Erythroblast (primary cell): ENCODE results near the gene MESD.

Source experiments
- GATA1 ChIP-seq: IDR thresholded peaks from 2 replicates; pipeline ENCODE4 v1.6.1; 2011; ENCODE audit warnings: low read depth, mild to moderate bottlenecking, control low read depth, low read length, moderate library complexity
- POLR2A ChIP-seq: IDR thresholded peaks from 2 replicates; pipeline ENCODE4 v1.6.1; 2011; ENCODE audit warnings: mild to moderate bottlenecking, low read length

DNA sequence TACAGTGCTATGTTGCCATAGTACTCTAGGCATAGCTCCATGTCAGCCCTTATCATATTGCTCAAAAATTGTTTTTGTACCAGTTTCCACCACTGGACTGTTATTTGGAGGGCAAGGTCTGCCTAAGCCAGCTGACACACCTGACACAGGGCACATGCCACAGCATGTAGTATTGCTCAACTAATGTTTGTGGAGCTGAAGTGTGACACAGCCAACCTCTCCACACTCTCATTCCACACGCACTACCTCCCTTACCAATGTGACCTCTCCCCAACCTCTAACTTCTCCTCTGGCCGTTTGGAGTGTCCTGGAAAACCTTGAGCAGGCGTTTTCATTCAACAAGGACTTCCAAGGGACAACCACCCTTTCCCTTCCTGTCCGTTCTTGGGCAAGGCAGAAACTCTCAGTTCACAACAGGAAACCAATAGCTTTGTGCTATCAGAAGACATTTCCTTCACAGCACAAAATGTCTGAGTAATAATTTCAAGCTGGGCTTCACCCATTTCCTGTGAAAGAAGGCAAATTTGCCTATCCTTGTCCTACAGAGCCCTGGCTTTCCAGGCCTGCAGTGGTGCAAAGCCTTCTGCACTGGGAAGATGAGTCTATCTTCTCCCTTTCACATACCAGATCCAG, 49.5 kb upstream of the MESD start:
- TF ChIP-seq POLR2A (no peak), GATA1 (no peak)
